Left lung (tissue), 10 donors: ENCODE measurements around the gene BACE1. TPM values are rescaled to one million over a fixed set of nuclear protein-coding genes. Genes with fewer than 3 reads are reported as not detected.

Experiments used
- ATAC-seq: fragments of 200-7000 bp; cut with Tn5 transposase; one replicate; pipeline ENCODE4 v1.9.1; 2020; ENCODE audit warnings: moderate library complexity
- DNase-seq, 4 donors: peaks; one replicate each; pipeline ENCODE4 v3.0.0-alpha.2; 2013 to 2020
- H3K27ac ChIP-seq, 2 donors: fragments of 200-600 bp; sonication (generic) in 1 of 2; one replicate each; pipeline versions ENCODE4 v1.5.0 to v1.8.0; 2020 to 2021
- H3K27me3 ChIP-seq, 2 donors: fragments of 200-600 bp; sonication (generic) in 1 of 2; one replicate each; pipeline versions ENCODE4 v1.5.0 to v1.8.0; 2020 to 2021
- H3K36me3 ChIP-seq, 2 donors: fragments of 200-600 bp; sonication (generic) in 1 of 2; one replicate each; pipeline versions ENCODE4 v1.5.0 to v1.8.0; 2020 to 2021
- H3K4me1 ChIP-seq, 2 donors: fragments of 200-600 bp; one replicate each; pipeline ENCODE4 v1.8.0; 2021
- H3K4me3 ChIP-seq, 2 donors: fragments of 200-600 bp; sonication (generic) in 1 of 2; one replicate each; pipeline versions ENCODE4 v1.5.0 to v1.8.0; 2020 to 2021; ENCODE audit warnings: mild to moderate bottlenecking in 1 of 2
- H3K9me3 ChIP-seq, 2 donors: fragments of 200-600 bp; sonication (generic) in 1 of 2; one replicate each; pipeline versions ENCODE4 v1.5.0 to v1.8.0; 2020 to 2021
- intact Hi-C, 2 donors: fragments of 100-400 bp; cut with DNase I; formaldehyde crosslinking; loops; one replicate each; pipeline versions ENCODE4 v1.11.2 to v1.14.2; 2022
- polyA plus RNA-seq, 6 donors: library from polyadenylated mRNA; unstranded; fragments of 120-200 nt; gene quantifications; one replicate each; pipeline ENCODE4 v1.2.1, GENCODE V29; 2013; ENCODE audit not compliant: insufficient read length in 6 of 6
- total RNA-seq, 2 donors: library from RNA; stranded (reverse); fragmentation: NEBNext Ultra II Directional; extraction: Animal tissue kit (Norgen Biotek cat#: 25700); gene quantifications; one replicate each; pipeline ENCODE4 v1.2.1, GENCODE V29; 2021
- TF ChIP-seq, protein P1 (sequence below), 2 donors: fragments of 200-600 bp; sonication (generic) in 1 of 2; IDR thresholded peaks; one replicate each; pipeline versions ENCODE4 v1.5.0 to v1.8.0; 2021; ENCODE audit warnings: antibody characterized with exemption in 2 of 2
- donor health status: DM: no; HTN: yes; CAD: no.
- donor health status: DM: no; HTN: no; CAD: no.

Gene BACE1
- total and polyA plus RNA-seq, 8 donors, result 24.1 to 50.2 (median 46.0) TPM

GRCh38 chr11:117313091-117313490, 3.0 kb downstream of the BACE1 start:
- Histone ChIP-seq H3K4me3 (no peak overlapping the region), H3K4me1 (peaks cover 8 to 43% of the 10 kb centered on the region in 2 donors), H3K27ac (peak overlapping the region in 1 of 2 donors; percentile 3), H3K9me3 (no peaks in the 10 kb centered on the region), H3K27me3 (peaks cover 0 to 8% of the 10 kb centered on the region in 2 donors), H3K36me3 (no peaks in the 10 kb centered on the region)
- intact Hi-C loops, result no loop called here
- ATAC-seq, result no peak
- TF ChIP-seq, protein P1, sequence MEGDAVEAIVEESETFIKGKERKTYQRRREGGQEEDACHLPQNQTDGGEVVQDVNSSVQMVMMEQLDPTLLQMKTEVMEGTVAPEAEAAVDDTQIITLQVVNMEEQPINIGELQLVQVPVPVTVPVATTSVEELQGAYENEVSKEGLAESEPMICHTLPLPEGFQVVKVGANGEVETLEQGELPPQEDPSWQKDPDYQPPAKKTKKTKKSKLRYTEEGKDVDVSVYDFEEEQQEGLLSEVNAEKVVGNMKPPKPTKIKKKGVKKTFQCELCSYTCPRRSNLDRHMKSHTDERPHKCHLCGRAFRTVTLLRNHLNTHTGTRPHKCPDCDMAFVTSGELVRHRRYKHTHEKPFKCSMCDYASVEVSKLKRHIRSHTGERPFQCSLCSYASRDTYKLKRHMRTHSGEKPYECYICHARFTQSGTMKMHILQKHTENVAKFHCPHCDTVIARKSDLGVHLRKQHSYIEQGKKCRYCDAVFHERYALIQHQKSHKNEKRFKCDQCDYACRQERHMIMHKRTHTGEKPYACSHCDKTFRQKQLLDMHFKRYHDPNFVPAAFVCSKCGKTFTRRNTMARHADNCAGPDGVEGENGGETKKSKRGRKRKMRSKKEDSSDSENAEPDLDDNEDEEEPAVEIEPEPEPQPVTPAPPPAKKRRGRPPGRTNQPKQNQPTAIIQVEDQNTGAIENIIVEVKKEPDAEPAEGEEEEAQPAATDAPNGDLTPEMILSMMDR (IDR thresholded peaks at IDR 0.05), result no peak
- no peak for DNase-seq

DNA sequence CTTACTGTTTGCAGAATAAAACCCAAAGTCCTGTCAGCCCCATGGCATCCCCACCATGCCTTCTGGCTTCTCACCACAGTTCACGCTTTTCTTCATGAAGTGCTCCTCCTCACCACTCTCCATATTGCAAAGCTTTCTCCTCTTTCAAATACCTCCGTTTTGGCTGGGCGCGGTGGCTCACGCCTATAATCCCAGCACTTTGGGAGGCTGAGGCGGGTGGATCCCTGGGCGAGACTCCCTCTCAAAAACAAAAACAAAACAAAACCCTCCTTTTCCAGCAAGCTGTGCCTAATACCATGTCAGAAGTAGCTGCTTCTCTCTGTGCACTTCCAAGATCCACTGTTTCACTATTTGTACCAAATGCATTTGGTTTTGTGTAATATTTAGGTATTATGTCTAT, 6.7 kb downstream of the BACE1 start:
- Histone ChIP-seq H3K9me3 (no peaks in the 10 kb centered on the region), H3K27me3 (no peaks in the 10 kb centered on the region), H3K4me3 (no peak overlapping the region), H3K4me1 (peaks cover 0 to 21% of the 10 kb centered on the region in 2 donors), H3K36me3 (no peaks in the 10 kb centered on the region), H3K27ac (no peak overlapping the region)
- DNase-seq, result no peak
- TF ChIP-seq, protein P1 (IDR thresholded peaks at IDR 0.05), result no peak
- ATAC-seq, result no peak
- intact Hi-C loops, result no loop called here

DNA sequence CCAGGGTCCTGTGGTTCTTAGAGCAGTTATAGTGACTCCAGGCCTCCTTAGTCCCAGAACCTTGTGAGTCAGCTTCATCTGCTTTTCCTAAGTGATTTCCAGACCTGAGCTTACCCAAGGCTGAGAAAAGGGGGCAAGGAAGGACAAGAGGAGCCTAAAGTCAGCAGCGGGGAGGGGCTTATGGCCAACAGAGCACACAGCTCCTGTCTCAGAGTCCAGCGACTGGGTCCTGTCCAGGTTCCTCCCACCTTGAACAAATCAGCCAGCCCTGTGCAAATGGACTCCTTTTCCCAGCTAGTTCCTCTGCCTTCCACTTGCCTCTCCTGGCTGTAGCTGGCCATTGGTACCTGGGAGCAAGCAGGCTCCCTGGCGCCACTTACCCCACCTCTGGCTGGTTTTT, 10.9 kb downstream of the BACE1 start:
- no peaks in the 10 kb centered on the region for H3K4me1 ChIP-seq
- ATAC-seq, result no peak
- no peaks in the 10 kb centered on the region for H3K36me3 ChIP-seq
- H3K27me3 ChIP-seq, result no peaks in the 10 kb centered on the region
- no peak overlapping the region for H3K27ac ChIP-seq
- no peak for DNase-seq
- intact Hi-C loops, result no loop called here
- H3K9me3 ChIP-seq, result no peaks in the 10 kb centered on the region
- TF ChIP-seq, protein P1 (IDR thresholded peaks at IDR 0.05), result no peak
- no peak overlapping the region for H3K4me3 ChIP-seq

DNA sequence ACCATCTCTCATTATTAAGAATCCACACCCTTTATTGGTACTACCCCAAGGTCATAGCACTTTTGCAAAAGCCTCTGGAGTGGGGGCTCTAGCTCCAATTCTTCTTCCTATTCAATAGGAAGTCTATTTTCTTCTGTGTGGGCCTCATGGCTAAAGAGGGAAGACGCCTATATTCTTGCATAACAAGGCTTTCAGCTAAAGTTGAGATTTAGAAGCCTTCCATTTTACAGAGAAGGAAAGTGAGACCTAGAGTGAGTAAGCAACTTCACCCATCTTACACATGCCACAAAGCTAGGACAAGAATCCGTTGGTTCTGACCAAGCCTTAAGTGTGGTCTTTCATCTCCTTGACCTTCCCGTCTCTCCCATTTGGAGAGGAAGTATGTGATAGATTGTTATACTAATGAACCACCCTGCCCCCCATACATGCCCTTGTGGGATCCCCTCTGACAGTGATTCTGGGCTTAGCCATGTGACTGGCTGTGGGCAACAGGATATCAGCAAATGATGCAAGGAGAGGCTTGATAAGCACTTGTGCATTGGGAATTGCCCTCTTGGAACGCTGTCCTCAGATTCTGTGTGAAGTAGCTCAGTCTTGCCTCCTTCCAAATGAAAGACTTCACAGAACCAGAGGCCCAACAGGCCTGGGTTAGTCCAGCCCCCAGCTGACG, 12.3 kb downstream of the BACE1 start:
- no peaks in the 10 kb centered on the region for H3K27me3 ChIP-seq
- DNase-seq (no peak), ATAC-seq (no peak)
- H3K27ac ChIP-seq, result no peak overlapping the region
- no peak overlapping the region for H3K4me3 ChIP-seq
- no peaks in the 10 kb centered on the region for H3K9me3 ChIP-seq
- intact Hi-C loops, result no loop called here
- TF ChIP-seq, protein P1 (IDR thresholded peaks at IDR 0.05), result no peak
- H3K36me3 ChIP-seq, result no peaks in the 10 kb centered on the region
- H3K4me1 ChIP-seq, result no peaks in the 10 kb centered on the region

DNA sequence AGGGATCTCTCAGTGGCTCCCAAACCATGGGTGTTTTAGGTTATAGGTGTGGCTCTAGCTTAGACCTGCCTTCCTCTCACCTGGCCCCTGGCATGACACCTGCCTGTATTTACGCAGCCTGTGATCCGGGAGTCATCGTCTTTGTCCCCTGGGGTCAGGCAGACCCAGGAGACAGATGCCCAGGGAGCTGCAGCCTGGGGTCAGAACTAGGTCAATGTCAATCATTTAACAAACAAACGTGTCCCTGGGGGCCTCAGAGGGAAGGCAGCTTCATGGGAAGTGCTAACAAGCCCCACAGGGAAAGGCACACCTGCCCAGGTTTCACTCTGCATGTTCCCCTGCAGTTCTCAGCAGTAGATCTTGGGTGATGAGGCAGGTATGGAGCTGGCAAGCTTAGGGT, 13.0 kb downstream of the BACE1 start:
- no peaks in the 10 kb centered on the region for H3K36me3 ChIP-seq
- no peak for DNase-seq

More for the DNA sequence above, 13.0 kb downstream of the BACE1 start:
- Histone ChIP-seq H3K27me3 (no peaks in the 10 kb centered on the region), H3K4me1 (no peaks in the 10 kb centered on the region), H3K27ac (no peak overlapping the region), H3K4me3 (no peak overlapping the region), H3K9me3 (no peaks in the 10 kb centered on the region)
- ATAC-seq, result no peak
- intact Hi-C loops, result no loop called here
- TF ChIP-seq, protein P1 (IDR thresholded peaks at IDR 0.05), result no peak
